ENCODE data around the gene IAH1.

The IAH1 gene, protein sequence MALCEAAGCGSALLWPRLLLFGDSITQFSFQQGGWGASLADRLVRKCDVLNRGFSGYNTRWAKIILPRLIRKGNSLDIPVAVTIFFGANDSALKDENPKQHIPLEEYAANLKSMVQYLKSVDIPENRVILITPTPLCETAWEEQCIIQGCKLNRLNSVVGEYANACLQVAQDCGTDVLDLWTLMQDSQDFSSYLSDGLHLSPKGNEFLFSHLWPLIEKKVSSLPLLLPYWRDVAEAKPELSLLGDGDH

DNA sequence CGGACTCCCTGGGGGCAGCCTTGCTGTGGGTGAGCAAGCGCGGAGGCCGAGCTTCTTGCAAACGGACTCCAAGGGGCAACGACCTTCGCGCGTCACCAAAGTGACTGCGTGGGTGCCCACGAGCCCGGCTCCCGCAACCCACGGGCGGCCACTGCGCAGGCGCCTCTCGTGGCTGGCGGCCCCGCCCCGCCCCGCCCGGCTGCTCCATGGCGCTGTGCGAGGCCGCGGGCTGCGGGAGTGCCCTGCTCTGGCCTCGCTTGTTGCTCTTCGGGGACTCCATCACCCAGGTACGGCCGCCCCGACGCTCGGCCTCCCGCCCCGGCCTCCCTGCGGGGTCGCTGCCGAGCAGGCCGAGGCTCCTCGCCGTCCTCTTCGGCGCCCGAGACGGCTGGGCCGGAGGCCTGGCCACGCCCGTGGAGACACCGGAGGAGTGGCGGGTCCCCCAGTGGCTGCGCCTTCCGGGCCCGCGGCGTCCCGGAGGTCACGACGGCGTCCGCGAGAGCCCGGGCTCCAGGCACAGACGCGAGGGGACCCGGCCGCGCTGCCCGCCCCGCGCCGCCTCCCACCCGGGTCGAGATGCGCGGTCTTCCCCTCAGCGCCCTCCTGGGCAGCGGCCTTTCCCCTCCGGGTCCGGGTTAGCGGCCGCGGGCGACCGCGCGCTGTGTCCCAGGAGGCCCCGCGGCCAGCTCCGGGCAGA lies at the start of gene IAH1:
IAH1 (plus strand) TSS at position 191 of the 697 bp plus-strand sequence; CDS start at position 207, 16 bp downstream.
- peak; percentile 71 for DNase-seq

DNA sequence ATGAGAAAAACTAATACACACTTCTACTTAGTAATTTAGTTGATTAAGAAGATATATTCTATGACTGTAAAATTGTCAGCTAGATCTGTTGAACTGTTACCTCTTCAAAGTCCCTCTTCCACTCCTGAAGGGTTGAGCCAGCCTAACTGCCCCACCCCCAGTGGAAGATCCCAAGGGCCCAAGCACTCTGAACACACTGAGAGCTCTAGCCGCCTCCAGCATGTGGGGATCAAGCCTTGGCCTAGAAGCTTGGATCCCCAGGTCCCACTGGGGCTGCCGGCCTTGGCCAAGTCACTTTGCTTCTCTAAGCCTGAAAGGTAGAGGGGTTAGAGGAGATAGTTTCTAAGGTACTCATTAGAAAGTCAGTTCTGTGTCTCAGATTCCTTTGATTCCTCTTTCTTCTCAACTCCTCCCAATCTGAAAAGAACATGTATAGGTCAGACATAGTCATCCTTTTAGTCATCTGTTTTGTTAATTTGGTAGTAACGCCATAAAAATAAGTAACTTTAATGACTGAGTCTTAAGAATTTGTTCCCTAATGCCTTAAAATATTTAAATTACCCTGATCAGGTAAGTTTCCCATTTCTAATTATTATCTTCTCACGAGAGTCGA lies 45.3 kb upstream of the IAH1 start:
- DNase-seq: no peak

DNA sequence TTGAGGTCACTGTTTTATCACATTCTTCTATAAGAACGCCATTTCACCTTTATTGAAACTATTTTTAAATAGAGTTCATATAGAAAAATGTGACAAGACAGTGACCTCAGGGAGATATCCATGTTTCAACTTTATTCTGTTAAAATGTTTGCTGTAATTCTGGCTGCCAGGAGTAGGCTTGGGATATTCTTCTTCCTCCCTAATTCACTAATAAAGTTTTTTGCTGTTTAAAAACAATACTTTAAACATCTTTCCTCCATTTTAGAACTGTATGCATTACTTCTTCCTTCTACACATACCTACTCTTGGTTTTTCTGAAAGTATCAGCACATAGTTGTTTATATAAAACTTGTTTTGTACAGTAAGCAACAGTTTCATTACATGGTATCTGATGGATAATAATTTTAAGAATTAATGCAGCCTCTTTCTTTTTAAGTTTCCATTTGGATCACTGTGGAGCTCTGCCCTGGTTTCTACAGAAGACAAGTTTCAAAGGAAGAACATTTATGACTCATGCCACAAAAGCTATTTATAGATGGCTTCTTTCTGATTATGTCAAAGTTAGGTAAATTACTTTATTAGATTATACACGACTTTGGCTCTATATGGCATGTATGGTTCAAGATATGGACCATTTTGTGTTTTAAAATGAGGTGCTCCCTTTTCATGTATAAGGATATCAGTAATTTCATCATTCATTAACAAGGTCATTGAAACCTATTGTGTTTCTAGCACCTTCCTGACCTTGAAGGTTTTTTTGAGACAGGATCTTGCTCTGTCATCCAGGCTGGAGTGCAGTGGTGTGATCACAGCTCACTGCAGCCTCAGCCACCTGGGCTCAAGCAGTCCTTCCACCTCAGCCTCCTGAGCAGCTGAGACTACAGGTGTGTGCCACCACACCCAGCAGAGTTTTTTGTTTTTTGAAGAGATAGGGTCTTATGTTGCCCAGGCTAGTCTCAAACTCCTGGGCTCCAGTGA lies 43.7 kb upstream of the IAH1 start:
- no peak for DNase-seq

DNA sequence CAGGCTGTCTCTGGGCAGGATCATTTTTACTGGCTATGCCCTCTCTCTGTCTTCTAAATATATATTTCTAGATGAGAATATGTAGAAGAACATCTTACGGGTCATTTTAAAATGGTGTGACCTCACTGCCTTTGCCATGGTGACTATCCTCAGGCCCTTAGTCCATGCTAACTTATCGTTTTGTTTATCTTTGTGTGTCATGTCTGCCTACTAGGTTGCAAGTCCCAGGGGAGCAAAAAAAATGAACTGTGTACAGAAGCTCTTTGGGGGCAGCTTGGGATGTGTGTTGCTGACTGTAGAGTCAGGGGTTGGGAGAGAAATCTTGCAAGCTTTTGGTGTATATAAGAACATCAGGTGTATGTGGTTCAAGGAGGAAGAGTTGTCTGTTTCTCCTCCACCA lies 39.9 kb upstream of the IAH1 start:
- no peak for DNase-seq

DNA sequence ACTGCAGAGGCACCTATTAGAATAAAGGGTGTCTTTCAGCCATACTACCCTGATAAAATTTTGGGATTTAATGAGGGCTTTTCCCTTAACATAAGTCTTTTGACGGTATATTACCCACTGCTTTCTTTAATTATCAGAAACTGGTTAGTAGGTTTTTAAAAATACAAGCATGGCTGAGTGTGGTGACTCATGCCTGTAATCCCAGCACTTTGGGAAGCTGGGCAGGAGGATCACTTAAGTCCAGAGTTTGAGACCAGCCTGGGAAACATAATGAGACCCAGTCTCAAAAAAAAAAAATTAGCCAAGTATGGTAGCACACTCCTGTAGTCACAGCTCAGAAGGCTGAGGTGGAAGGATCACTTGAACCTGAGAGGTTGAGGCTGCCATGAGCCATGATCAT lies 34.8 kb upstream of the IAH1 start:
- DNase-seq: no peak

DNA sequence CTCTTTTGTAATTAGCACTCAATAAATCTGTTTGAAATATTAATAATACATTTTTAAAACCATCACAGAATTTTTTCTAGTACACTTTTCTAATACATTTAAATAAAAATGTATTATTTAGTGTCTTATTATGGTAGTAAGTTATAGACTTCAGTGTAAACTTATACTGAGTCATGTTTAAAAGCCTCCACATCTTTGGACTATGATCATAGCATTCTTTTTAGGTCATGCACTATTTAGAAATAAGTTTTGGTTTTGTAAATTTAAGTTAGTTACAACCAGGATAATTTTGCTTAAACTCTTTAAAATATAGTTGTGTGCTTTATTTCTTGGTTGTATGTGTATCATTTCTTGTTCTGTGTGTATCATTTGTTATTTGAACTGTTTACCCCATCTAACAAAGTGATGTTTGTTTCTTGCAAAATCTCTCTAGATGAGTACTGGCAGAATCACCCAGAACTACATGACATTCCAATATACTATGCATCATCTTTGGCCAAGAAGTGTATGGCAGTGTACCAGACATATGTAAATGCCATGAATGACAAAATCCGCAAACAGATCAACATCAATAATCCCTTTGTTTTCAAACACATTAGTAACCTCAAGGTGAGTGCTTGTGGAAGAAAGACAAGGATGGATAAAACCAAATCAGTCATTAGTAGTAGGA lies 34.2 kb upstream of the IAH1 start:
- no peak for DNase-seq

DNA sequence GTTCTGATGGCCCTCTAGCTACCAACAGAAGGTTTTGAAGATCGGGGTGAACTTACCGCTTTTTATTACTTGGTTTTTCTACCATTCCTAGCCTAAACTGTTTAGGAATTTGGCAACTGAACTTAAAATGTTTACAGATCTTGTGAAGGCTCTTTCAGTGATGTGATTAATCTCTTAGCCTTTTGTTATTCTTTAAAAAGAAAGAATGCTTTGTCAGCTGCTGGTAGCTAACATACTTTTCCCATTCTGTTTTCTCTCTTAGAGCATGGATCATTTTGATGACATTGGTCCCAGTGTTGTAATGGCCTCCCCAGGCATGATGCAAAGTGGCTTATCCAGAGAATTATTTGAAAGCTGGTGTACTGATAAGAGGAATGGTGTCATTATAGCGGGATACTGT lies 32.8 kb upstream of the IAH1 start:
- DNase-seq: no peak

DNA sequence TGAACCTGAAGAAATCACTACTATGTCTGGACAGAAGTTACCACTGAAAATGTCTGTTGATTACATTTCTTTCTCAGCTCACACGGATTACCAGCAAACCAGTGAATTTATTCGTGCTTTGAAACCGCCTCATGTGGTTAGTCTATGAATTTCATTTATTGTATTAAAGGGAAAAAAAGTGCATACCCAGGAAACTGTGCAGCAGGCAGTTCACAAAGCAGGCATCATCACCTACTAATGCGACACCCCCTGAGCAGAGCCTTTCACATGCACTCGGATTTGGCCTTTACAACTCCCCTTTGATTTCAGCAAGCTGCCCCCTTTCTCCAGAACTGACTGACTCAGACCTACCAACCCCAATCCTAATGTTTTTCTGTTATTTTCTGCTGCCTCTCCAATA lies 30.8 kb upstream of the IAH1 start:
- no peak for DNase-seq

DNA sequence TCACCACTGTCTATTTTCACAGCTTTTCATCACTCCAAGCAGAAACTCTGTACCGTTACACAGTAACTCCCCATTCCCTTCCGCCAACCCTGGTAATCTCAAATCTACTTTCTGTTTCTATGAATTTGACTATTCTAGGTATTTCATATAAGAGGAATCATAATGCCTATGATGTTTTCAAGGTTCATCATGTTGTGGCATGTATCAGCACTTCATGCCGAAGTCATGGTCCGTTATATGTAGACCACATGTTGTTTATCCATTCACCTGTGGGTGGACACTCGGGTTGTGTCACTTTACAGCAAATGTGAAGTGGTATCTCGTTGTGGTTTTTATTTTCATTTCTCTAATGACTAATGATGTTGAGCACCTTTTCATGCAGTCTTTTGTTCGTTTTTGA lies 29.3 kb upstream of the IAH1 start:
- DNase-seq: no peak

DNA sequence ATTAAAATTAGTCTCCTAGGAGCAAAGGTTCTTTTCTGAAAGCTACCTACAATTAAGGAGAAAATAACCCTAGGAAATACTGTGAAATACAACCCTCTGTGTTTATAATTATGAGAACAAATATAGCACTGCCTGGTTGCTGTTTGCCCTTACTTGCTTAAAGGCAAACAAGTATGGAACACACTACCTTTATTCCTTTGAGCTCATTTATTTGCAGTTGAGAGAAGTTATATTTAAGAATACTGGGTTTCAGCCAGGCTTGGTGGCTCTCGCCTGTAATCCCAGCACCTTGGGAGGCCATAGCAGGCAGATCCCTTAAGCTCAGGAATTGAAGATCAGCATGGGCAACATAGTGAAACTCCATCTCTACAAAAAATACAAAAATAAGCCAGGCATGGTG lies 23.1 kb upstream of the IAH1 start:
- DNase-seq: no peak

DNA sequence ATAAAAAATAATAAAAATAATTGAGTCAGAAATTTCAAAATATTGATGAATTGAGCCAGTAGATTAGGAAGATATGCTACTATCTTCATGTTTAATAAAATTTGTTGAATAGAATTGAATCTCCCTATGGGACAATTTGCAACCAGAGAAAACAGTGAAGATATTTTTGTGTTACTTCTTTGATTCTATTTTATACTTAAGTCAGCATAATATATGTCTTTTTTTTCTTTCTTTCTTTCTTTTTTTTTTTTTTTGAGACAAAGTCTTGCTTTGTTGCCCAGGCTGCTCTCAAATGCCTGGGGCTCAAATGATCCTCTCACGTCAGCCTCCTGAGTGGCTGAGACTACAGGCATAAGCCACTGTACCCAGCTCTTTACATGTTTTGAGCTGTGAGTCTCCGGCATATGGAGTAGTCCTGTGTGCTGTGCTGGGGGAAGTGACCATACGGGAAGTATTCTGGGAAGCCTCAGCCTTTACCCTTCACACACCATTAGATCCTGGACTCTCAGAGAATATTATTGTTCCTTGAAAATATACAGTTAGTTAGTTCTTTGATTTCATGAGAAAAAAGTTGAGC lies 13.8 kb upstream of the IAH1 start:
- DNase-seq: no peak

DNA sequence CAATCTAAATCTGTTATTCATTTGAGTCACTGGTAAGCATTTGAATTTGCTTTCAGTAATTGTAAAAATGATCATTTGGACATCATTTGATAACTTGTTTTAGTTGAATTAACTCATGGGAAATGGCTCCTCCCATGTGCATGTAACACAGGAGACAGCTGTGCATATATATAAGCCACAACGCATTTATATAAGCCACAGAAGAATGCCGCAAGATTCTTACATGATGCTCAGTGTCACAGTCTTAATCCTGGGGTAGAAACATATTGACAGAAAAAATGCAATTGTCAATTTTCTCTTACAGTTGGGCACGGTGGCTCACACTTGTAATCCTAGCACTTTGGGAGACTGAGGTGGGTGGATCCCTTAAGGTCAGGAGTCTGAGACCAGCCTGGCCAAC lies 13.3 kb upstream of the IAH1 start:
- DNase-seq: no peak

DNA sequence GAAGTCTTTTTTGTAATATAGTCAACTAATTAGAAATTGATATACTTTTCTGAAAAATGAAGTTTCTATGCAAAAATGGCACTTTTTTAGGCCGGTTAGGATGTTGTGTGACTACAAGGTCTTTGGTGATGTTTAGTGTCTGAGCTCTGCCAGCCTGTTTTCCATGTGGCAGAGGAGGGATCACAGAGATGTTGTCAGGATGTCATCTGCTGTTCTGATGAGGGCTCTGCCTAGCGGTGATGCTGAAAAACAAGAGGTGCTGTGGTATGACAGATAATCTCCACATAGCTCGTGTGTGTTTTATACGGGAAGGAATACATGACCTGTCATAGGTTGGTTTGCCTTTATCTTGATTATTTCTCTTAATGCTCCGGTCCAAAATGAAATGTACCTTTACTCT lies 12.0 kb upstream of the IAH1 start:
- no peak for DNase-seq

DNA sequence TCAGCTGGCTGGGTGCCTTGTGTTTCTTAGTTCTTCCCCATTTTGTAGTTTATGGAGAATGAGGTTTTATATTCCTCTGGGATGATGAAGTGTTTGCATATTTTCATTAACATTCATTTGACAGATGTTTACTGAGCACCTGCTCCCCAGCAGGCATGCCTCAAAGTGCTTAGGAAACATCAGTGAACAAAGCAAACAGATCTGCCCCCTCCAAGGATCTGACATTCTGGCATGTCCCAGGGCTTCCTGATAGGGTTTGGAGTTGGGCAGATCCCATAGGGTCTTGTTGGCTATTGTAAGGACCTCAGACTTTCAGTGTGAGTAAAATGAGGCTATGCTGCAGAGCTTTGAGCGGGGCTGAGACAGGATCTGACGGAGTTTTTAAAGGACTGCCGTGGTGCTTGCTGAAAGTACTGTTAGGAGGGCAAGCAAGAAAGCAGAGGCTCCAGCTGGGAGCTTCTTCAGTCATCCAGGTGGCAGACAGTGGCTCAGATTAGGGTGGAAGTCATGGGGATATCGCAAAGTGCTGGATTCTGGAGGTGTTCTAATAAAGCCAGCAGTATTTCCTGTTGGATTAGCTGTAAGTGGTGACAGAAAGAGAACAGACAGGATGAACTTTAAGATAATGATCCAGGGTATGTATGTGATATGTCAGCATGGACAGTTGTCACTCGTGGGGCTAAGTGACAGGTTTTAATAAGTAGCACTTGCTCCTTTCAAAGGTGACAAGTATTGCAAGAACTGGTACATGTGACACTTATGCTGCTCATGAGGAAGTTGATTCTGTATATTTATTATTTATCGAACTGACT lies 11.3 kb upstream of the IAH1 start:
- no peak for DNase-seq

DNA sequence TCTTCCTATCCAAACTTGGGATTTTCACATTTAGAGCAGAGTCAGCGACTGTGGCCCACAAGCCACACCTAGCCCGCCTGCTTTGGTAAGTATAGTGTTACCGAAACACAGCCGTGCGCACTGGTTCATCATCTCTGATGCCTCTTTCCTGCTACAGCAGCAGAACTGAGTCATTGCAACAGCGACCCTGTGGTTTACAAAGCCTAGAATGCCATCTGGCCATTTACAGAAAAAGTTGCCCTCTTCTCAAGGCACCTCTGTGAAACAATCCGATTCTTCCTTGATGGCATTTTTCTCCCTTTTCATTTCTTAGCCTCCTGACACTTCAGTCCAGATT lies 10.7 kb upstream of the IAH1 start:
- no peak for DNase-seq

DNA sequence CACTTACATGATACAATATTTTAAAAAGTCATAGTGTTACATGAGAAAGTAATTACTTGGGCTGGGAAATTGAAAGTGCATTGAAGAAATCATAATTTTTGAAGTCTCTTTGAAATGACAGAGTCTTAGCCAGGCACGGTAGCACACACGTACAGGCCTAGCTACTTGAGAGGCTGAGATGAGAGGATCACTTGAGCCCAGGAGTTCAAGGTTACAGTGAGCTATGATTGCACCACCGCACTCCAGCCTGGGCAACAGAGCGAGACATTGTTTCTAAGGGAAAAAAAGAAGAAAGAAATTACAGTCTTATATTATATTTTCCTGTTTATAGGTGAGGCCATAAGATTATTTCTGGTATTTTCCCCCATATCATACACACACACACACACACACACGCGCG lies 9.2 kb upstream of the IAH1 start:
- no peak for DNase-seq

DNA sequence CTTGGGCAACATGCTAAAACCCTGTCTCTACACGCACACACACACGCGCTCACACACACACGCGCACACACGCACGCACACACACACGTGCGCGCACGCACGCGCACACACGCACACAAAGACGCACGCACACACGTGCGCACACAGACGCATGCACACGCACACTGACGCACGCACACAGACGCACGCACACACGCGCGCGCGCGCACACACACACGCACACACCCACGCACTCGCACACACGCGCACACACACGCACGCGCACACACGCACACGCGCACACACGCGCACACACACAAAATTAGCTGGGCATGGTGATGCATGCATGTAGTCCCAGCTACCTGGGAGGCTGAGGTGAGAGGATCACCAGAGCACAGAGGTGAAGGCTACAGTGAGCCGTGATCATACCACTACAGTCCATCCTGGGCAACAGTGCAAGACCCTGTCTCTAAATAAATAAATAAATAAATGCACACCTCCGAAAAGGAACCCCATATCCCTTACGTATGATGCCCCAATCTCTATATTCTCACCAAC lies 8.1 kb upstream of the IAH1 start:
- DNase-seq: no peak

DNA sequence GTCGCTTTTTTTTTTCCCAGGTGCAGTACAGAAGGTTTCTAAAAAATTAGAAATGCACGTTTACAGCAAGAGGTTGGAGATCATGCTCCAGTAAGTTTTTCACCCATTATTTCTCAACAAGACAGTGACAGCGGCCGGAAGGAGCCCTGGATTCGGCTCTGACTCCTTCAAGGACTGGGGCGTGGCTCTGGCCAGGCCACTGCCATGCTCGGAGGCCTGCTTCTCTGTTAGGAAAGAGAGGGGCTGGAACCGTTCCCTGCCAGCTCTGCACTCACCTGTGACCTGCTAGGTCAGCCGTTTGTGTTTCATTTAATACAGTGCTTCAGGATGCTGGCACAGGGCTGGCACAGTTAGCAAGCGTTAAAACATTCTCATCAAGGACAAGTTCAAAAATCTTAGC lies 6.7 kb upstream of the IAH1 start:
- no peak for DNase-seq

DNA sequence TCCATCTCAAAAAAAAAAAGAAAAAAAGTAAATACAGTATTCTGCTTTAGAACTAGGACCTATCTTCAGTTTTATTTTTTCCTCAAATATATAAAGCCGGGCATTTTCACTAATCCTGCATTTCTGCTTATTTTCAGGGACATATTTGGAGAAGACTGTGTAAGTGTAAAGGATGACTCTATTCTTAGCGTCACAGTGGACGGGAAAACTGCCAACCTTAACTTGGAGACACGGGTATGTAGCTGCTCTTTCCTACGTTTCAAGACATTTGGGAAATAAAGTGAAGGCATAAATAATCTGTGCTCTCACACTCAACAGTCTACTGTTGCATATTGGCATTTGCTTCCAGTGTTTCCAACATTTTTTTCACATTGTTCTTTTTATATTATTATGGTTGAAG lies 3.1 kb upstream of the IAH1 start:
- no peak for DNase-seq

DNA sequence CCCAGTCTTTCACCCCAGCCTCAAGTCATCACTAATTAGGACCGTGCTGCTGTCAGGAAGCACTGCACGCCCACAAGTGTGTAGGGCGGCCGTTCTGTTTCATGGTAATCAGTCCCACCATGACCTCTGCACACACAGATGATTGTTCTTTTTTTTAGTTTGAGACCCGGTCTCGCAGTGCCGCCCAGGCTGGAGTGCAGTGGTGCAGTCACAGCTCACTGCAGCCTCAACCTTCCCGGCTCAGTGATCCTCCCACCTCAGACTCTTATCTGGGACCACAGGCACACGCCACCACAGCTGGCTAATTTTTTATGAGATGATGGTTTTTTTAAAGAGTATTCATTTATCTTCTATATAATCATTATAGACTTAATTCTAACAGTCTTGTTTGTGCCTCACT lies 1.8 kb upstream of the IAH1 start:
- DNase-seq: no peak

DNA sequence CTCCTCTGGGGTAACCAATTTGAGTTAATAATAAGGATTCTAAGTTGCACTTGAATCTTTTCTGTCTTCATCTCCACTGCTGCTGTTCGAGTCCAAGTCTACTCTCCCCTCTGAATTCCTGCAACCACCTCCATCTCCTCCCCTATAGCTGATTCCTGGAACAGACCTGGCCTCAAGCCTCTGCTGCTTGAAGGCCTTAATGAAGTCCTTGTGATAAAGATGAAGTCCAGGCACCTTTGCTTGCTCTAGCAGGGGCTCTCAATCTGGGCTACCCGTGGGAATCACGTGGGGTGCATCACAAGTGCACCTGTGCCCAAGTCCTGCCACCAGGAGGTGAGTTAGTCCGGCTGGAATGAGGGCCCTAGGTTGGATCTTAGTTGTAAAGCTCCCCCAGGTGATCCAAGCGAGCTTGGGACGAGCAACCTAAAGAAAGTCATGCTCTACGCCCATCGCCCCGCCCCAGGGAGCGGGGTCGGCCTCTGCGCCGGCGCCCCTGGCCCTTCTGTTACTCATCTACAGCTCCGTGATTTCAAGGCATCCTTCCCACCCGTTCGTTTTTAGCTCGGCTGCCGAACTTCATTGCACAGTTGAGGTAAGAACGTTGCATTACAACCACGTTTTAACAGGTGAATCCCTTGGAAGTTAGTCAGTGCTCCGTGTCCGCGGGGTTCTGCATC lies 905 bp upstream of the IAH1 start:
- DNase-seq: no peak
